Common myeloid progenitor, CD34-positive (primary cell): ENCODE measurements around the gene YPEL5.

Experiments
- CTCF ChIA-PET: fragments of 350-600 bp; sonication (Branson Sonifier 250); formaldehyde crosslinking; loops from one replicate; lab custom pipeline; 2021; ENCODE audit warnings: antibody characterized with exemption; lab: Charles Lee
- POLR2A ChIA-PET: fragments of 350-600 bp; sonication (Branson Sonifier 250); formaldehyde crosslinking; loops from one replicate; lab custom pipeline; 2021; ENCODE audit warnings: antibody characterized with exemption; lab: Charles Lee
- DNase-seq, 3 donors: peaks; one replicate each; pipeline versions ENCODE4 v3.0.0 to v3.0.0-alpha.2; 2013
- H3K27ac ChIP-seq, 2 experiments: 1 replicate in 1 of 2; 2 replicates in 1 of 2; pipeline ENCODE4 v1.7.0; 2013; ENCODE audit warnings: inconsistent platforms in 2 of 2, low read length in 2 of 2, mild to moderate bottlenecking in 2 of 2, low read depth in 1 of 2, moderate library complexity in 1 of 2; ENCODE audit not compliant: severe bottlenecking in 2 of 2, insufficient read depth in 1 of 2, poor library complexity in 1 of 2
- H3K27me3 ChIP-seq, 5 experiments: replicated peaks in 2 of 5; 1 replicate in 3 of 5; 2 replicates in 2 of 5; pipeline versions ENCODE4 v1.6.1 to v1.7.0; 2013; ENCODE audit warnings: low read length in 4 of 5, mild to moderate bottlenecking in 2 of 5, moderate library complexity in 2 of 5, inconsistent platforms in 1 of 5; ENCODE audit not compliant: insufficient read depth in 5 of 5, control insufficient read depth in 4 of 5
- H3K36me3 ChIP-seq, 4 experiments: 1 replicate in 2 of 4; 2 replicates in 2 of 4; pipeline versions ENCODE4 v1.6.1 to v1.7.0; 2013; ENCODE audit warnings: low read length in 3 of 4, control low read depth in 1 of 4, mild to moderate bottlenecking in 1 of 4; ENCODE audit not compliant: control insufficient read depth in 4 of 4, insufficient read depth in 4 of 4
- H3K4me1 ChIP-seq, 4 experiments: 1 replicate in 3 of 4; 2 replicates in 1 of 4; pipeline versions ENCODE4 v1.6.1 to v1.7.1; 2013; ENCODE audit warnings: low read length in 3 of 4, mild to moderate bottlenecking in 3 of 4, control low read depth in 1 of 4, inconsistent platforms in 1 of 4, moderate library complexity in 1 of 4; ENCODE audit not compliant: control insufficient read depth in 4 of 4, insufficient read depth in 4 of 4; ENCODE audit errors: control extremely low read depth in 1 of 4
- H3K4me3 ChIP-seq, 7 experiments: 1 replicate in 4 of 7; 2 replicates in 3 of 7; pipeline versions ENCODE4 v1.5.1 to v1.7.0; 2013; ENCODE audit warnings: mild to moderate bottlenecking in 7 of 7, low read length in 6 of 7, moderate library complexity in 6 of 7, inconsistent platforms in 2 of 7, low read depth in 2 of 7, control low read depth in 1 of 7; ENCODE audit not compliant: insufficient read depth in 4 of 7, control insufficient read depth in 1 of 7; ENCODE audit errors: extremely low read depth in 1 of 7
- H3K9me3 ChIP-seq, 5 experiments: 1 replicate in 4 of 5; 2 replicates in 1 of 5; pipeline versions ENCODE4 v1.6.1 to v1.7.1; 2013; ENCODE audit warnings: low read length in 4 of 5, mild to moderate bottlenecking in 2 of 5, inconsistent platforms in 1 of 5, low read depth in 1 of 5, moderate library complexity in 1 of 5; ENCODE audit not compliant: control insufficient read depth in 4 of 5, insufficient read depth in 2 of 5; ENCODE audit errors: control extremely low read depth in 1 of 5
- WGBS: methylation state at CpG from one replicate; pipeline ENCODE4 v1.1.5; 2013; ENCODE audit not compliant: insufficient coverage; 5-methylcytosine and 5-hydroxymethylcytosine counted together

YPEL5 gene

DNA sequence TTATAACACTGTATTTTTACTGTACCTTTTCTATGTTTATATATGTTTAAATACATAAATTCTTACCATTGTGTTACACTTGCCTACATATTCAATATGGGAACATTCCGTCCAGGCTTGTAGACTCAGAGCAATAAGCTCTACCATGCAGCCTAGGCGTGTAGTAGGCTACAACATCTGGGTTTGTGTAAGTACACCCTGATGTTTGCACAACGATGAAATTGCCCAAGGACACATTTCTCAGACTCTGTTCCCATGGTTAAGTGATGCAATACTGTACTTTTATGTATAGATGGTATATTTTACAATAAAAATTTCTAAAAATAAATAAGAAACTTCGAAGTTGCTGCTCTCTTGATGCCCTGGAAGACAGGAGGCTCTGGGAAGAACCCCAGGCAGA is 38.4 kb downstream of the YPEL5 start:
- no peaks in the 10 kb centered on the region for H3K4me1 ChIP-seq
- H3K27me3 ChIP-seq, result peaks cover 0 to 3% (median 0%) of the 10 kb centered on the region in 5 experiments
- ChIA-PET POLR2A (no interaction called here), CTCF (interaction anchor here (1.0 kb wide), 1 partner anchor 18 kb away, joined by 4 read pairs; no protein-coding TSS in a partner anchor)
- H3K36me3 ChIP-seq, result no peaks in the 10 kb centered on the region
- WGBS, result 93% methylated on average over 3 of the region's 4 CpGs
- no peak overlapping the region for H3K27ac ChIP-seq
- DNase-seq, result no peak
- no peaks in the 10 kb centered on the region for H3K9me3 ChIP-seq
- no peak overlapping the region for H3K4me3 ChIP-seq

DNA sequence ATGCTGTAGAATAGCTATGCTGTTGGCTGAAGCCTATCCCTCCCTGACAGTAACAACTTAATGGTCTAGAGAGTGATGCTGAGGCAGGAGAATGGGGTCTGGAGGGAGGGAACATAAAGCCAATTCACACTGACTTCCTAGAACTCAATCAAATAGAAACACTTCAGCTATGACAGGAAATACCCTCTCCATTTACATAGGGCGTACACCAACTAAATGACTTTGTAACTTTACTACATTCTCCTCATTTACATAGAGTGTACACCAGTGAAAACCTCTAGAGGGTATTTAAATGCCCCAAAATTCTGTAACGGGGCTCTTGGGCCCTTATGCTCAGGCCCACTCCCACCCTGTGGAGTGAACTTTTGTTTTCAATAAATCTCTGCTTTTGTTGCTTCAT is 41.5 kb downstream of the YPEL5 start:
- CTCF ChIA-PET, result interaction anchor here (1.4 to 1.5 kb wide), 2 partner anchors 32 to 518 kb away, joined by 3 read pairs; no protein-coding TSS in a partner anchor
- Histone ChIP-seq H3K4me3 (no peak overlapping the region), H3K9me3 (no peaks in the 10 kb centered on the region), H3K27ac (no peak overlapping the region), H3K36me3 (no peaks in the 10 kb centered on the region), H3K4me1 (no peaks in the 10 kb centered on the region), H3K27me3 (peaks cover 0 to 3% (median 0%) of the 10 kb centered on the region in 5 experiments)
- DNase-seq, result no peak
- POLR2A ChIA-PET, result no interaction called here
- WGBS, result 100% methylated on average over 1 of the region's 2 CpGs

DNA sequence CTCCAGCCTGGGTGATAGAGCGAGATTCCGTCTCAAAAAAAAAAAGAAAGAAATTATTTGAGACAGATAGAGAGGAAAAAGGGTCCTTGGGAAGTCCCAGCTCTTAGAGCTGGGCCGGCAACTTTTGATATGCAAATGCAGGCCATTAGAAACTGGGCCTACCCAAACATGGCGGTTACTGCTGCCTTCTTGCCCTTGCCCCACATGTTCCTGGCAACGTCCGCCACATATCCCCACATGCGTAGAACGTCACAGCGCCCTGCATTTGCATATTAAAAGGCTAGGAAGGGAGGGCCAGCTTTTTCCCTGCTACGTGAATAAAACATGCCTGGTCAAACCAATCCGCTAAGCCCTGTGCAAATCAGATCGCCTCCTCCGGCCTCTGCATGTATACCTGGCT is 43.8 kb downstream of the YPEL5 start:
- POLR2A ChIA-PET, result no interaction called here
- CTCF ChIA-PET, result interaction anchor here (0.8 to 1.0 kb wide), 2 partner anchors 16 to 26 kb away, joined by 3 read pairs; no protein-coding TSS in a partner anchor

DNA sequence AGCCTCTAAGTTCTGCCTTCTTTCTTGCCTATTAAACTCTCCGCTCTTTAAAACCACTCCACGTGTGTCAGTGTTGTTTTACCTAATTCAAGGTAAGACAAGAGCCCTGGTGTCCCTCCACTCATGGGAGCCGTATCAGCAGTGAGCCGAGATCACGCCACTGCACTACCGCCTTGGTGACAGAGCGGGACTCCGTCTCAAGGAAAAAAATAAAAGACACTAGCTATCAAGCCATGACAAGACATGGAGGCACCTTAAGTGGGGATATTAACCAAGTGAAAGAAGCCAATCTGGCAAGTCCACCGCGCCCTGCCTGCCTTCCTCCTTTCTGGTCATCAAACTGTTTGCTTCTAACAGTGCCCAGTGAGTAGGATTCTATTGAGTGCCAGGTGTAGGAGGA is 44.3 kb downstream of the YPEL5 start:
- Histone ChIP-seq H3K27me3 (no peaks in the 10 kb centered on the region), H3K27ac (no peak overlapping the region), H3K4me1 (peaks cover 0 to 13% (median 12%) of the 10 kb centered on the region in 4 experiments), H3K4me3 (no peak overlapping the region), H3K36me3 (no peaks in the 10 kb centered on the region), H3K9me3 (no peaks in the 10 kb centered on the region)
- CTCF ChIA-PET, result interaction anchor here (1.0 kb wide), 1 partner anchor 16 kb away, joined by 3 read pairs; no protein-coding TSS in a partner anchor
- POLR2A ChIA-PET, result no interaction called here
- no peak for DNase-seq
- 99% methylated on average over 8 of the region's 10 CpGs for WGBS

More for the DNA sequence above, 43.8 kb downstream of the YPEL5 start:
- Histone ChIP-seq H3K36me3 (no peaks in the 10 kb centered on the region), H3K4me1 (peaks cover 0 to 9% (median 9%) of the 10 kb centered on the region in 4 experiments), H3K4me3 (no peak overlapping the region), H3K27ac (no peak overlapping the region), H3K27me3 (peaks cover 0 to 2% (median 0%) of the 10 kb centered on the region in 5 experiments), H3K9me3 (no peaks in the 10 kb centered on the region)
- no peak for DNase-seq
- WGBS, result 97% methylated on average over 11 of the region's 13 CpGs

DNA sequence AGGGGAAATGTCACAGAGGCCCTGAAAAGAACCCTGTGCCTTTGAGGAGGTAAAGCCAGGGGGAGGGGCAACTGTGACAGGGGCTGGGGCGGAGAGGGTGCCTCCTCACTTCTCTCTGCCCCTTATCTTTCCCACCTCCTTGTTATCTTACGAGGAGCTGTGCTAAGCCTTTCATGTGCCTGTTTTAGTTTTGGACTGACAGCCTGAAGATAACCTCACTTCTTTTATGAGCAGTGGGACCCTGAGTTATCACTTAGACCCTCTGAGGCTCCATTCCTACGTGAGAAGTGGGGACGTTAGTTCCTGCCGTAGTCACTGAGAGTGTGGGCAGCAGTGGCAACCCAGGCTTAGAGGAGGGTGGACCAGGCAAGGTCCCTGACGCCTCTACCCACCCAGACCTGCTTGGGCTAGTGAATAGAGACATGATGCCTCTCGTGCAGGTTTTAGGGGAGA is 45.0 kb downstream of the YPEL5 start:
- no peak overlapping the region for H3K4me3 ChIP-seq
- no peaks in the 10 kb centered on the region for H3K27me3 ChIP-seq
- no peaks in the 10 kb centered on the region for H3K9me3 ChIP-seq
- CTCF ChIA-PET, result no interaction called here
- H3K36me3 ChIP-seq, result no peaks in the 10 kb centered on the region
- POLR2A ChIA-PET, result no interaction called here
- no peak overlapping the region for H3K27ac ChIP-seq
- WGBS, result 79% methylated on average over 7 of the region's 7 CpGs
- peak; percentile 25 to 68 (median 46) for DNase-seq
- H3K4me1 ChIP-seq, result peaks cover 0 to 19% (median 15%) of the 10 kb centered on the region in 4 experiments

DNA sequence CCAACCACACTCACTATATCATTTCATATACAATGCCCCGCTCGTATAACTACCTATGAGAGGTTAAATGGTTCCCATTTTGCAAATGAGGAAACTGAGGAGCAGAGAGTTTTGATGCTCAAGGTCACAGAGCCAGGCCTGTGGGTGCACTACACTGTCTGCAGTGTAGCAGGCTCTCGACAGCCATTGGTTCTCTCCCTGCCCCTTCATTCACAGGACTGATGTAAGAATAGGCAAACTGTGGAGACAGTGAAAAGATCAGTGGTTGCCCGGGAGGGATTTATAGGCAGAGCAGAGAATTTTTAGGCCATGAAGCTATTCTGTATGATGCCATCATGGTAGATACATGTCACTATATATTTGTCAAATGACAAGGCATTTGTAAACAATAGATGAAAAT is 45.5 kb downstream of the YPEL5 start:
- no peaks in the 10 kb centered on the region for H3K9me3 ChIP-seq
- H3K27me3 ChIP-seq, result no peaks in the 10 kb centered on the region
- no peak overlapping the region for H3K4me3 ChIP-seq
- no CpG with 5 or more reads among the region's 4 CpGs for WGBS
- no peak overlapping the region for H3K27ac ChIP-seq
- DNase-seq, result no peak
- POLR2A ChIA-PET, result no interaction called here
- no peaks in the 10 kb centered on the region for H3K36me3 ChIP-seq
- peaks cover 0 to 19% (median 15%) of the 10 kb centered on the region in 4 experiments for H3K4me1 ChIP-seq
- CTCF ChIA-PET, result interaction anchor here (0.6 to 1.5 kb wide), 3 partner anchors 10 to 519 kb away, joined by 3 to 4 read pairs (median 3); no protein-coding TSS in a partner anchor

DNA sequence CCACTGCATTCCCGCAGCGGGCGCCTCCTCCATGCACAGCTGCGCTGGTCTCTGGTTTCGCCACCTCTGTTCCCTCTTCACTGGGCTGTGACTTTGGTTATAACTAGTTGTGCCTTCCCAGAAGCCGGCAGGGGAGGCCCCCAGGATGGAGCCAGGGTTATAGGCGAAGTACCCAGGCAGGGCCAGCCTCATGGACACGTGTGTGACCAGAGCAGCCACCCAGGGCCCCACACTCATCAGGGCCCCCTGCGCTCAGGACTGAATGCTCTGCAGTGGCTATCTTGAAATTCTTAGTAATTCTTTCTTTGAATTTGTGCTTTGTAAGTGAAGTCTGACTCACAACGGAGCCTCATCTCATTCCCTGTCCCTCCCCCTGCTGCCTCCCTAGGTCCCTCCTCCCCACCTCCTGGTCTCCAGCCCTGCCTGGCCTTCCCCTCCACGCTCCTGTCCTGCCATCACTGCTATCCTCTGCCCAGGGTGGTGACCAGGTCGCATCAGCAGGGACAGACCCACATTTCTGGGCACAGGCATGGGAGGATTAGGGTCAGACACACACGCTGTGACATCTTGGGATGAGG is 46.4 kb downstream of the YPEL5 start:
- no peaks in the 10 kb centered on the region for H3K27me3 ChIP-seq
- POLR2A ChIA-PET, result no interaction called here
- peaks cover 0 to 24% (median 17%) of the 10 kb centered on the region in 4 experiments for H3K4me1 ChIP-seq
- no peaks in the 10 kb centered on the region for H3K36me3 ChIP-seq
- H3K27ac ChIP-seq, result no peak overlapping the region
- no peaks in the 10 kb centered on the region for H3K9me3 ChIP-seq
- WGBS, result 96% methylated on average over 7 of the region's 13 CpGs
- no peak overlapping the region for H3K4me3 ChIP-seq
- CTCF ChIA-PET, result interaction anchor here (0.6 to 1.5 kb wide), 3 partner anchors 9 to 518 kb away, joined by 3 to 4 read pairs (median 3); no protein-coding TSS in a partner anchor
- no peak for DNase-seq
